Thyroid gland (tissue), 4 donors: ENCODE results near the gene ACIN1. TPM values are rescaled to one million over a fixed set of nuclear protein-coding genes. Genes with fewer than 3 reads are reported as not detected.

Source experiments
- DNase-seq, 2 donors: peaks; one replicate each; pipeline ENCODE4 v3.0.0-alpha.2; 2019
- H3K27ac ChIP-seq, 3 donors: fragments of 200-600 bp; sonication (generic); 1 replicate in 2 of 3; 2 replicates in 1 of 3; pipeline ENCODE4 v1.5.1; 2016 to 2019; ENCODE audit warnings: mild to moderate bottlenecking in 1 of 3, moderate library complexity in 1 of 3
- H3K27me3 ChIP-seq: fragments of 200-600 bp; sonication (generic); one replicate; pipeline ENCODE4 v1.5.1; 2019
- H3K36me3 ChIP-seq, 2 donors: fragments of 200-600 bp; sonication (generic); one replicate each; pipeline ENCODE4 v1.5.1; 2016 to 2019
- H3K4me1 ChIP-seq, 2 donors: fragments of 200-600 bp; sonication (generic); one replicate each; pipeline ENCODE4 v1.5.1; 2017 to 2019
- H3K4me3 ChIP-seq, 3 donors: fragments of 200-600 bp; sonication (generic); replicated peaks in 1 of 3; 1 replicate in 2 of 3; 2 replicates in 1 of 3; pipeline ENCODE4 v1.5.1; 2016; ENCODE audit warnings: mild to moderate bottlenecking in 1 of 3
- H3K9me3 ChIP-seq: fragments of 200-600 bp; sonication (generic); one replicate; pipeline ENCODE4 v1.5.1; 2017
- POLR2A ChIP-seq, 2 donors: fragments of 450-650 bp; IDR thresholded peaks; one replicate each; pipeline ENCODE4 v1.6.1; 2017; ENCODE audit warnings: antibody characterized with exemption in 2 of 2, mild to moderate bottlenecking in 2 of 2, moderate library complexity in 1 of 2
- WGBS, 2 donors: methylation state at CpG; one replicate each; pipeline ENCODE4 v1.1.5; 2017; 5-methylcytosine and 5-hydroxymethylcytosine counted together
- intact Hi-C: fragments of 100-400 bp; cut with DNase I; formaldehyde crosslinking; loops from one replicate; pipeline ENCODE4 v1.15.1; 2023
- total RNA-seq, 4 donors: library from RNA; depleted of rRNA; stranded (reverse); fragments of >200 nt; gene quantifications; one replicate each; pipeline ENCODE4 v1.2.3, GENCODE V29; 2016
- TF ChIP-seq, protein P1 (sequence below), 6 experiments: fragments of 200-600 bp in 3 of 6; fragments of 450-650 bp in 3 of 6; sonication (generic) in 3 of 6; IDR thresholded peaks; one replicate each; pipeline ENCODE4 v1.5.1; 2016 to 2019; ENCODE audit warnings: antibody characterized with exemption in 6 of 6, mild to moderate bottlenecking in 2 of 6, inconsistent platforms in 1 of 6, moderate library complexity in 1 of 6

Gene ACIN1
- total RNA-seq, 4 donors from 2014 or later = 143 to 195 (median 152) TPM

DNA sequence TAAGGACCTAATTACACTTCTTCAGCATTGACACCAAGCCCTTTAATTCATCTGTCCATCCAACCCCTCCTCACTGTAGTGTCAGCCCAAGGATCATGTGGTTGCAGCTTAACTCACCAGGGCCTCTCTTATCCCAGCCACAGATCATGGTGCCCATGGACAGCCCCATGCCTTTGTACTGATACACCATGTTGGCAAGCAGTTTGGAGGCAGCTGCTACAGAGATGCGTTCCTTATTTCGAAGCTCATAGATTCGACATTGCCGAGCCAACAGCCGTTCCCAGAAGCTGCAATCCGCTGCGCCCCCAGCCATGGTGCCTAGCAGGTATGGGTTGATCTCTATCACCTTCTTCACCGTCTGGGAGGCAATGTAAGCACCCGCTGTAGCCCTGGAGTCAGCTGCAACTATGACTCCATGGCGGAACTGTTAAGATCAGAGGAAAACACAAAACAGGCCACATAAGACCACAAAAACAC, 61.6 kb downstream of the ACIN1 start:
- intact Hi-C loops = no loop called here
- H3K36me3 ChIP-seq = peaks cover 17 to 24% of the 10 kb centered on the region in 2 donors
- DNase-seq = no peak

DNA sequence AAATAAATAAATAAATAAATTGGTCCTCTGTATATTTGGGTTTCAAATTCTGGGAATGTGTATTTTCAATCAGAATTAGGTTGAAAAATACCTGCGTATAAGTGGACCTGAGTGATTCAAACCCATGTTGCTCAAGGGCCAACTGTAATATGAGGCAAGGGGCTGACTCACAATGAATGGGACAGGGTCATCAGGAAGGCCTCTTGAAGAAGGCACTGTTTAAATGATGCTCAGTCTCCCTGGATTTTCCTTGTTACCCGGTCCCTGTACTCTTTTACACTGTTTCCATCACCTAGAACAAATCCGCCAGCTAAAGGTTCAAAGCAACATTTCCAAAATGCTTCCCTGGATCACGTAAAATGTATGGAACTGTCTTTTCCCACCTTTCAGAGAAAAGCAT, 64.0 kb downstream of the ACIN1 start:
- intact Hi-C loops = no loop called here
- H3K27me3 ChIP-seq = no peaks in the 10 kb centered on the region
- DNase-seq = no peak
- H3K27ac ChIP-seq = no peak overlapping the region
- no peak for TF ChIP-seq POLR2A (IDR thresholded peaks at IDR 0.05)
- TF ChIP-seq, protein P1, sequence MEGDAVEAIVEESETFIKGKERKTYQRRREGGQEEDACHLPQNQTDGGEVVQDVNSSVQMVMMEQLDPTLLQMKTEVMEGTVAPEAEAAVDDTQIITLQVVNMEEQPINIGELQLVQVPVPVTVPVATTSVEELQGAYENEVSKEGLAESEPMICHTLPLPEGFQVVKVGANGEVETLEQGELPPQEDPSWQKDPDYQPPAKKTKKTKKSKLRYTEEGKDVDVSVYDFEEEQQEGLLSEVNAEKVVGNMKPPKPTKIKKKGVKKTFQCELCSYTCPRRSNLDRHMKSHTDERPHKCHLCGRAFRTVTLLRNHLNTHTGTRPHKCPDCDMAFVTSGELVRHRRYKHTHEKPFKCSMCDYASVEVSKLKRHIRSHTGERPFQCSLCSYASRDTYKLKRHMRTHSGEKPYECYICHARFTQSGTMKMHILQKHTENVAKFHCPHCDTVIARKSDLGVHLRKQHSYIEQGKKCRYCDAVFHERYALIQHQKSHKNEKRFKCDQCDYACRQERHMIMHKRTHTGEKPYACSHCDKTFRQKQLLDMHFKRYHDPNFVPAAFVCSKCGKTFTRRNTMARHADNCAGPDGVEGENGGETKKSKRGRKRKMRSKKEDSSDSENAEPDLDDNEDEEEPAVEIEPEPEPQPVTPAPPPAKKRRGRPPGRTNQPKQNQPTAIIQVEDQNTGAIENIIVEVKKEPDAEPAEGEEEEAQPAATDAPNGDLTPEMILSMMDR (IDR thresholded peaks at IDR 0.05) = no peak
- no peaks in the 10 kb centered on the region for H3K9me3 ChIP-seq
- 96 to 97% methylated on average over 4 of the region's 4 CpGs for WGBS, 2 donors
- H3K4me1 ChIP-seq = peaks cover 9 to 15% of the 10 kb centered on the region in 2 donors
- H3K36me3 ChIP-seq = peaks cover 19 to 30% of the 10 kb centered on the region in 2 donors
- H3K4me3 ChIP-seq = no peak overlapping the region

More for the DNA sequence above, 61.6 kb downstream of the ACIN1 start:
- H3K27me3 ChIP-seq = no peaks in the 10 kb centered on the region
- H3K4me3 ChIP-seq = no peak overlapping the region
- TF ChIP-seq, protein P1 (IDR thresholded peaks at IDR 0.05) = no peak
- TF ChIP-seq POLR2A (IDR thresholded peaks at IDR 0.05) = no peak
- no peaks in the 10 kb centered on the region for H3K9me3 ChIP-seq
- 96 to 97% methylated on average over 10 of the region's 10 CpGs for WGBS, 2 donors
- no peak overlapping the region for H3K27ac ChIP-seq
- H3K4me1 ChIP-seq = peaks cover 9 to 15% of the 10 kb centered on the region in 2 donors

DNA sequence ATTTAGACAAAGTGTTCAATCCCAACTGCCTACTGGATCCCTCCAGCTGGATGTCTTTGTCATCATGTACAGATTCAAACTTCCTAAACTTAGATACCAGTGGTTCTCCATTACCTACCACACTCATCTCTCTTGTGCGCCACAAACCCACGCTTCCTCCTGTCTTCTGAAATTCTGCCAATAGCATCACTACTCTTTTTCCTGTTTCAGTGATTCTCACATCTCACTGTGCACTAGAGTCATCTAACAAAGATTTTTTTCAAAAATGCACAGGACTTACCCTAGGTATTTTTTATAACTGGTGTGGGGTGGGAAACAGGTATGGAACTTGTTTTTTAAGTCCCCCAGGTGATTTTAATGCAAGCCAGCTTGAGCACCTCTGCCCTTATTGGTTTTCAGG, 66.1 kb downstream of the ACIN1 start:
- no peak for DNase-seq
- Histone ChIP-seq H3K4me1 (peaks cover 7 to 11% of the 10 kb centered on the region in 2 donors), H3K36me3 (peaks cover 29 to 37% of the 10 kb centered on the region in 2 donors), H3K27me3 (no peaks in the 10 kb centered on the region), H3K27ac (no peak overlapping the region), H3K4me3 (no peak overlapping the region), H3K9me3 (no peaks in the 10 kb centered on the region)
- 77 to 83% methylated on average over 2 of the region's 2 CpGs for WGBS, 2 donors
- intact Hi-C loops = no loop called here
- TF ChIP-seq, protein P1 (IDR thresholded peaks at IDR 0.05) = no peak

DNA sequence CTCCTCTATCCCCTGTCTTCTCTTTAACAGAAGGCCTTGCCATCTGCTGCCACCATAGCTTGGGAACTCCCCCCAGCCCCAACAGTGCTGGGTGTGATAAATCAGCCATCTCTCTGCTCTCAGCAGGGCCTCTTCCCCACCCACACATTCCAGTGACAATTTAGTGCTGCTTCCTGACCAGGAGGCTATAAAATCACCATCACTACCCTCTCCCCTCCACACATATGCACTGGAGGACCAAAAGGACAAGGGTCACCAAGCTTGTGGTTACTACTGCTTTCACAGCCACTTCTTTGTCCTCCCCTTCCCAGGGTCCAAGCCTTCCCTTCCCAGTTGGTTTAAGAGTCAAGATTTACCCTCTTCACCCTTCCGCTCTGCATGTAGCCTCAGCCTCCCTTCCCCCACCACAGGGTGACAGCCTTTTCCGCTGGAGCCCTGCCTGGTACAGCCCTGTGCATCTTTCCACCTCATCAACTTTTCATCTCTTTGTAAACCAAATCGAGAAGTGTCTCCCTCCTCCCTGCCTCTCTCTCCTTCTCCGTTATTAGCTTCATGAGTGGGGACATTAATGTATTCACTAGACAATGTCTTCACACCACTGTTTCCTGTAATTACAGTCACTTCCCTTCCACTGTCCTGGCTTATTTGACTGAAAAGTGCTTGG, 69.7 kb downstream of the ACIN1 start:
- no peaks in the 10 kb centered on the region for H3K27me3 ChIP-seq
- H3K4me3 ChIP-seq = no peak overlapping the region
- no peaks in the 10 kb centered on the region for H3K9me3 ChIP-seq
- no peak for DNase-seq
- intact Hi-C loops = no loop called here
- TF ChIP-seq, protein P1 (IDR thresholded peaks at IDR 0.05) = no peak
- no peak for TF ChIP-seq POLR2A (IDR thresholded peaks at IDR 0.05)
- no peak overlapping the region for H3K27ac ChIP-seq
- H3K36me3 ChIP-seq = peaks cover 12 to 13% of the 10 kb centered on the region in 2 donors
- peaks cover 0 to 4% of the 10 kb centered on the region in 2 donors for H3K4me1 ChIP-seq
- WGBS, 2 donors = 79 to 82% methylated on average over 4 of the region's 4 CpGs

DNA sequence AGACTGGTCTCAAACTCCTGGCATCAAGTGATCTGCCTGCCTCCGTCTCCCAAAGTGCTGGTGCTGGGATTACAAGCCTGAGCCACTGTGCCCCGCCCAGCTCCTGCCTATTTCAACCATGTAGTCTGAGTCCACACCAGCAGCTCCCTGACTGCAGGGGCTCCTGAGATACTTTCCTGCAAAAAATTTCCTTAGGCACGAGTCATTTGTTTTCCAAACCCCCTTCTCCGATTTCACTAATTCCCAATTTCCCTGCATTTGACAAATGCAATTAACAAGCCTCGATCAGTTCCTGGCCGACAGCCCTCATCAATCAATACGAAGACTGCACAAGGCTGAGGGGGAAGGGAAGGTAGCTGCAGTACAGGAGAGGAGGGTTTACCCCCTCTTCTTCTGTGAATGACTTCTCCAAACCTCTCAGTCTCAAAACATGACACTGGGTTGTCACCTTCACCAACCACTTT, 70.3 kb downstream of the ACIN1 start:
- H3K4me3 ChIP-seq = no peak overlapping the region
- H3K27me3 ChIP-seq = no peaks in the 10 kb centered on the region
- peaks cover 0 to 4% of the 10 kb centered on the region in 2 donors for H3K4me1 ChIP-seq
- TF ChIP-seq, protein P1 (IDR thresholded peaks at IDR 0.05) = no peak
- no peak for TF ChIP-seq POLR2A (IDR thresholded peaks at IDR 0.05)
- H3K27ac ChIP-seq = no peak overlapping the region
- intact Hi-C loops = no loop called here
- H3K9me3 ChIP-seq = no peaks in the 10 kb centered on the region
- 79 to 91% methylated on average over 7 of the region's 7 CpGs for WGBS, 2 donors
- DNase-seq = no peak
- H3K36me3 ChIP-seq = peaks cover 12 to 13% of the 10 kb centered on the region in 2 donors
